GM21360 (cell line): Measurements from ENCODE around the gene FBXO24.
A peak's percentile ranks its signal among the peaks of the same experiment; 100 is the strongest.
"Not testable (repeated sequence)": the region's sequence is repeated elsewhere in the genome, so short reads cannot be mapped to it uniquely, and the experiment has no call there.

Source experiments
- ATAC-seq: cut with Tn5 transposase; IDR thresholded peaks from one replicate; pipeline ENCODE4 v1.9.1; 2021; ENCODE audit warnings: mild to moderate bottlenecking, moderate library complexity; ENCODE audit not compliant: unreplicated experiment

The FBXO24 gene

GRCh38 chr7:100586266-100587025 is at the start of gene FBXO24:
FBXO24 (plus strand) TSS chr7:100586328; CDS start chr7:100586626, 298 bp downstream.
- ATAC-seq = peak; percentile 83

GRCh38 chr7:100536695-100537094 is 49.4 kb upstream of the FBXO24 start:
- ATAC-seq = not testable (repeated sequence)

GRCh38 chr7:100538348-100538653 is 47.8 kb upstream of the FBXO24 start:
- no peak for ATAC-seq

- peak; percentile 86 for ATAC-seq
These were observed 47.3 kb upstream of the FBXO24 start, which contains the start of gene AGFG2 for GRCh38 chr7:100538654-100539435. AGFG2 (plus strand) TSS chr7:100539203; CDS start chr7:100539347, 144 bp downstream.

- no peak for ATAC-seq
These were observed 46.6 kb upstream of the FBXO24 start for GRCh38 chr7:100539436-100540006.

GRCh38 chr7:100540073-100540723 is 45.9 kb upstream of the FBXO24 start:
- no peak for ATAC-seq

GRCh38 chr7:100541309-100541708 is 44.8 kb upstream of the FBXO24 start:
- ATAC-seq = not testable (repeated sequence)

GRCh38 chr7:100543586-100543985 is 42.5 kb upstream of the FBXO24 start:
- no peak for ATAC-seq

GRCh38 chr7:100544386-100544785 is 41.7 kb upstream of the FBXO24 start:
- no peak for ATAC-seq

GRCh38 chr7:100544967-100545359 is 41.2 kb upstream of the FBXO24 start:
- no peak for ATAC-seq

- ATAC-seq = no peak
These were observed 40.6 kb upstream of the FBXO24 start for GRCh38 chr7:100545360-100546128.

GRCh38 chr7:100546129-100546925 is 39.8 kb upstream of the FBXO24 start:
- ATAC-seq = no peak

- ATAC-seq = no peak
These were observed 39.0 kb upstream of the FBXO24 start for GRCh38 chr7:100546926-100547800.

GRCh38 chr7:100547872-100548271 is 38.3 kb upstream of the FBXO24 start:
- ATAC-seq = no peak

- ATAC-seq = not testable (repeated sequence)
These were observed 37.7 kb upstream of the FBXO24 start for GRCh38 chr7:100548446-100548845.

- no peak for ATAC-seq
These were observed 33.6 kb upstream of the FBXO24 start for GRCh38 chr7:100552532-100552931.

- ATAC-seq = no peak
These were observed 33.1 kb upstream of the FBXO24 start for GRCh38 chr7:100553032-100553431.

GRCh38 chr7:100555701-100556100 is 30.4 kb upstream of the FBXO24 start:
- no peak for ATAC-seq

- no peak for ATAC-seq
These were observed 29.6 kb upstream of the FBXO24 start for GRCh38 chr7:100556541-100556940.
